ENCODE results near the gene KIRREL1. TPM values are rescaled to one million over a fixed set of nuclear protein-coding genes. Genes with fewer than 3 reads are reported as not detected.

The KIRREL1 gene
- total and polyA plus RNA-seq, 4 experiments from 2014 or later: not detected

DNA sequence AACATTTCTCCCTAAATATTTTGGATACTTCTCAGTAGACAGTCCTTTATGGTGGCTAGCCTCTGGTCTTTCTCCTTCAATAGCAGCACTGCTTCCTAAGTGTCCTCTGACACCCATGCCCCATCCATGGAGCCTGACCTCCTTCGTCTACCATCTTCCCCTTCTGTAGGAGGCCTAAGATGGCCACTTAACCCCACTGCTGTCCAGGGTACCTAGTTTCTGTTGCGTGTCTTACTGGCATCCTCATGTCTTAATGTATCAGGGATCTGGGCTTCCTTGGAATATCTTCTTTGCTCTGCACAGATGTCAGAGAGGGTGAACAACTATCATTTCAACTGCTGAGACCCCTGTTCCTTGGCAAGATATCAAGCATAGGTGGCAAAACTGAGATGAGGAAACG, 5.4 kb upstream of the KIRREL1 start:
- no peak for DNase-seq
- Mint-ChIP-seq H3K4me1 (peaks cover 0 to 9% (median 3%) of the 10 kb centered on the region in 4 donors), H3K36me3 (no peaks in the 10 kb centered on the region), H3K4me3 (no peak overlapping the region), H3K27ac (no peak overlapping the region), H3K9me3 (peaks cover 0 to 2% (median 0%) of the 10 kb centered on the region in 8 donors), H3K27me3 (peaks cover 21 to 23% of the 10 kb centered on the region in 2 donors)
- no peak overlapping the region for H3K4me3 ChIP-seq (ENCODE audit: low read length in 2 of 2)
- no peaks in the 10 kb centered on the region for H3K36me3 ChIP-seq (ENCODE audit: insufficient read depth, low read length)
- intact Hi-C loops (cut with micrococcal nuclease): no loop called here
- no peaks in the 10 kb centered on the region for H3K9me3 ChIP-seq (ENCODE audit: control insufficient read depth in 1 of 2, low read length in 2 of 2)
- no peak overlapping the region for H3K27ac ChIP-seq (ENCODE audit: low read depth, low read length)
- POLR2A ChIA-PET (ENCODE audit: partially characterized antibody): no interaction called here
- CTCF ChIA-PET (ENCODE audit: partially characterized antibody): no interaction called here
- no peaks in the 10 kb centered on the region for H3K4me1 ChIP-seq (ENCODE audit: insufficient read depth, low read length)
- H3K27me3 ChIP-seq (ENCODE audit: insufficient read depth, low read length): peaks cover 10% of the 10 kb centered on the region

DNA sequence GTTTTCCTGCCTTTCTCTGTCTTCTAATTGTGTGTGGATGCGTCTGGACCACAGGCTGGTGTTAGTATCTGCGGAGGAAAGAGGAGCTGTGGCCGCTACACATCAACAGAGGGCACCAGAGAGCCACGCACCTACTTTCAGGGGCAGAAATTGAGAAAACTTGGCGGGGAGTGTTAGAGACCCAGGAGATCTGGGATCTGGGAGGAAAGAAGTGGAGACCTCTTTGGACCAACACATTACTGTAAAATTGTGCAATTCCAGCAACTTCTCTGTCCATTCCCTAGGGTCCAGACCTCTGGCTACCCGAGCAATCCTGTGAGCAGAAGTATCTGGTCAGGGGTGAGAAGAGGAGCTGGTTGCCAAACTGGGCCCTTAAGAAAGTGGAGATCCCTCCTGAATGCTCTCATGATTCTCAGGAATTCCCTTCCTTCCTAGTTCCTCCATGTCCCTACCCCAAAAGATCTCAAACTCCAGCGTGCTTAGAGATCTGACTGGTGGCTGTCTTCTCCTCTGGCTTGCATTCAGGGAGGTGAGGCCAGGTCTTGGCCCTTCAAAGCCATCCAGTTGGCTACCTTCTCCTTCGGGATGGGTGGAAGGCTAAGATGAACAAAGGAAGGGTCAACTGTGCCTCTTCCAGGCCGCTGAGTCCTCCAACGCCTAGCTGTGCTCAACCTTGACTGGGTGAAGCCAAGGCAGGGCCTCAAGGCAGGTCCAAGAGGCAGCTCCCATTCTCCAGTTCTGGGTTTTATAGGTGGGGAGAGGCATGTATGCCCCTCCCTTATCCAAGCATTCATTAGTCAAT, 1.2 kb upstream of the KIRREL1 start:
- POLR2A ChIA-PET (ENCODE audit: partially characterized antibody): no interaction called here
- Mint-ChIP-seq H3K9me3 (peaks cover 0 to 2% (median 0%) of the 10 kb centered on the region in 8 donors), H3K27me3 (peaks cover 20 to 25% of the 10 kb centered on the region in 2 donors), H3K4me1 (peaks cover 0 to 18% (median 6%) of the 10 kb centered on the region in 4 donors), H3K4me3 (peak overlapping the region in 3 of 8 donors; percentile 1 to 80 (median 70)), H3K36me3 (no peaks in the 10 kb centered on the region), H3K27ac (no peak overlapping the region)
- Histone ChIP-seq H3K9me3 (ENCODE audit: control insufficient read depth in 1 of 2, low read length in 2 of 2) (no peaks in the 10 kb centered on the region), H3K27me3 (ENCODE audit: insufficient read depth, low read length) (peaks cover 10% of the 10 kb centered on the region), H3K36me3 (ENCODE audit: insufficient read depth, low read length) (no peaks in the 10 kb centered on the region), H3K27ac (ENCODE audit: low read depth, low read length) (no peak overlapping the region), H3K4me1 (ENCODE audit: insufficient read depth, low read length) (no peaks in the 10 kb centered on the region), H3K4me3 (ENCODE audit: low read length in 2 of 2) (no peak overlapping the region)
- peak in 3 of 5 donors; percentile 6 to 24 (median 13) for DNase-seq
- CTCF ChIA-PET (ENCODE audit: partially characterized antibody): interaction anchor here (0.9 to 3.1 kb wide), 4 partner anchors 8 to 211 kb away, joined by 3 to 39 read pairs (median 3); no protein-coding TSS in a partner anchor
- intact Hi-C loops (cut with micrococcal nuclease): loop anchor here (2.0 kb wide), 1 partner anchor 1097 kb away; no protein-coding TSS in a partner anchor

DNA sequence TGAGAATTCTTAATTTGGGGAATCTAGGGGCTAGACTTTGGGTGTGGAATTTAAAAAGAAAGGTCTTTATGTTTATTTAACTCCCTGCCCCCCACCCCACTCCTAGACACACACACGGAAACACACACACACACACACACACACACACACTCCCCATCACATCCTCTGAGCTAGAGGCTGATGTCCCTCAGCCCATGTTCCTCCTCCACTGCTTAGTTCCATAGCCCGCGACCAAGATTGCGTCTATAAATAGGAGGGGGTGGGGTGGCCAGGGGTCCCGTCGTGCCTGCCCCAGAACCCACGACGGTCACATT, 655 bp upstream of the KIRREL1 start:
- no peaks in the 10 kb centered on the region for H3K36me3 Mint-ChIP-seq
- Histone ChIP-seq H3K9me3 (ENCODE audit: control insufficient read depth in 1 of 2, low read length in 2 of 2) (no peaks in the 10 kb centered on the region), H3K27me3 (ENCODE audit: insufficient read depth, low read length) (peaks cover 10% of the 10 kb centered on the region), H3K4me1 (ENCODE audit: insufficient read depth, low read length) (no peaks in the 10 kb centered on the region), H3K27ac (ENCODE audit: low read depth, low read length) (no peak overlapping the region), H3K36me3 (ENCODE audit: insufficient read depth, low read length) (no peaks in the 10 kb centered on the region), H3K4me3 (ENCODE audit: low read length in 2 of 2) (no peak overlapping the region)
- ChIA-PET CTCF (ENCODE audit: partially characterized antibody) (interaction anchor here (0.9 to 3.1 kb wide), 4 partner anchors 9 to 211 kb away, joined by 3 to 39 read pairs (median 3); no protein-coding TSS in a partner anchor), POLR2A (ENCODE audit: partially characterized antibody) (no interaction called here)
- H3K9me3 Mint-ChIP-seq: no peaks in the 10 kb centered on the region
- H3K4me3 Mint-ChIP-seq: peak overlapping the region in 5 of 8 donors; percentile 26 to 80 (median 57)
- peaks cover 0 to 18% (median 6%) of the 10 kb centered on the region in 4 donors for H3K4me1 Mint-ChIP-seq
- no peak for DNase-seq
- H3K27me3 Mint-ChIP-seq: peaks cover 22 to 27% of the 10 kb centered on the region in 2 donors
- intact Hi-C loops (cut with micrococcal nuclease): loop anchor here (2.0 kb wide), 1 partner anchor 1096 kb away; no protein-coding TSS in a partner anchor
- H3K27ac Mint-ChIP-seq: peak overlapping the region in 1 of 7 donors; percentile 1

DNA sequence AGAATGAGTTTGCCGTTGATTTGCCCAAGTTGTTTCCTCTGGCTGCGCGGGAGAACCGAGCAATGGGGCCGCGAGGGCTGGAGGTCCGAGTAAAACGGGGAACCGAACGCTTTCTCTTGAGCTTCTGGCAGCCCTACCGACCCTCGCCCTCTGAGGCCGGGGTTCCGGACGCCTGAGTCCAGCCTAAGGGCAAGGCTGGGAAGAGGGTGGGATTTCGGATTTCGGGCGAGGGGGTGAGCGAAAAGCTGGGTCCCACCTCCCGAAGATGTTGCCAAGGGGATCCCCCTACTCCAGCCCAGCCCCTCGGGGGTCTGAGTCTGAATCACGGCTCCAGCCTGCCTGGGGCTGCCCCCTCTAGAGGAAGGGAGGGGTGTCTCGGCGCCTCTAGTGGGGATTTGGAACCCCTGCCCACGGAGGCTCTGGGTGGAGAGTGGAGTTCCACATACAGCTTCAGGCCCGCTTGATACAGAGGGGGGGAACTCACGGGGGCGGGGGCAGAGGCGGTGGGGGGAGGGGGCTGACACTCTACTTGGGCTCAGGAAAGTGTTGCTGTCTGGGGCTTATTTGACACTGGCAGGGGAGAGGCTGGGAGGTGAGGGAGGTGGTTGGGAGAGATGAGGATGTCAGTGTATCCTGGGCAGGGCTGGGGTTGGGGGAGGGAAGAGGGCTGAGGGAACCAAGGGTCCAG, 617 bp downstream of the KIRREL1 start:
- intact Hi-C loops (cut with micrococcal nuclease): loop anchor here (2.0 kb wide), 1 partner anchor 1095 kb away; no protein-coding TSS in a partner anchor
- H3K4me3 ChIP-seq (ENCODE audit: low read length in 2 of 2): no peak overlapping the region

DNA sequence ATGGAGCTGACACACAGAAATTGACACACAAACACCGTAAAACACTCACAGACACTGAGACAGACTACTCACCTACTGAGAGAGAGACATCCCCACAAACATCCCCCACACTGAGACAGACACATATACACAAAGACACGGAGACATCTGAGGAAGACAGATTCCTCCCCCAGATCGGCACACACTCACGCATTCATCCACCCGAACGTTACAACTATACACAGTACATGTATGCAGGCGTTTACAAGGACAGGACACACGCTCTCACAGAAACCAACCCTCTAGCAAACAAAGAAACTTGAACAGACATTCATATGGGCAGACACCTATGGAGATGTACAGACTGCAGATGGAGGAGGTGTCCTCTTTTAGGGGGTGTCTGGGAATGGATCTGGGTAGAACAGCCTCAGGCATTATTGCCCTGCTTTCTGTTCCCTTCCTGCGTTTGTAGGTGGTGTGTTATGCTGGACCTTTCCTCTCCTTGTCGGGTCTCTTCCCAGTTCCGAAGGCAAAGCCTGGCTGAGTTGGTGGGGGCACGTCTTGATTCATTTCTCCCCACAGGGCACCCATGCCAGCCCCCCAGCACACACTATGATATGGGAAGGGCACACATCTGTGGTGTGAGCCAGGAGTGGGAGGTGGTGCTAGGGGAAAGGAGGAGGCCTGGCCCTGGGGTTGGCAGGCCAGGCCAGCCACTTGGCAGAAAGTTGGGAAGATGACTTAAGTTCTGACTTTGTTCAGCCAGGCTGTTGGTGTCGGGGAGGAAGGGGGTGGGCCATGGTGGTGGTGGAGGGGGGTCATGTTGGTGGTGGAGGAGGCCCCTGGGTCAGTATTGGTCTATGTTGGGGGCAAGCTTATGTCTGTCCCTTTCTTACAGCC, 1.5 kb downstream of the KIRREL1 start:
- H3K4me3 ChIP-seq (ENCODE audit: low read length in 2 of 2): no peak overlapping the region
- no peaks in the 10 kb centered on the region for H3K36me3 Mint-ChIP-seq
- no peak for DNase-seq
- H3K4me1 Mint-ChIP-seq: peaks cover 0 to 18% (median 6%) of the 10 kb centered on the region in 4 donors
- H3K27ac ChIP-seq (ENCODE audit: low read depth, low read length): no peak overlapping the region
- H3K36me3 ChIP-seq (ENCODE audit: insufficient read depth, low read length): no peaks in the 10 kb centered on the region
- no peak overlapping the region for H3K27ac Mint-ChIP-seq
- ChIA-PET CTCF (ENCODE audit: partially characterized antibody) (no interaction called here), POLR2A (ENCODE audit: partially characterized antibody) (no interaction called here)
- no peaks in the 10 kb centered on the region for H3K9me3 Mint-ChIP-seq
- H3K4me1 ChIP-seq (ENCODE audit: insufficient read depth, low read length): no peaks in the 10 kb centered on the region
- intact Hi-C loops (cut with micrococcal nuclease): no loop called here
- peaks cover 10% of the 10 kb centered on the region for H3K27me3 ChIP-seq (ENCODE audit: insufficient read depth, low read length)
- H3K27me3 Mint-ChIP-seq: peaks cover 22 to 28% of the 10 kb centered on the region in 2 donors
- H3K9me3 ChIP-seq (ENCODE audit: control insufficient read depth in 1 of 2, low read length in 2 of 2): no peaks in the 10 kb centered on the region
- peak overlapping the region in 7 of 8 donors; percentile 1 to 79 (median 28) for H3K4me3 Mint-ChIP-seq

More for the DNA sequence above, 617 bp downstream of the KIRREL1 start:
- CTCF ChIA-PET (ENCODE audit: partially characterized antibody): no interaction called here
- Mint-ChIP-seq H3K27ac (no peak overlapping the region), H3K36me3 (no peaks in the 10 kb centered on the region), H3K4me3 (peak overlapping the region in 3 of 8 donors; percentile 28 to 79 (median 36)), H3K27me3 (peaks cover 22 to 29% of the 10 kb centered on the region in 2 donors), H3K9me3 (no peaks in the 10 kb centered on the region), H3K4me1 (peaks cover 0 to 18% (median 6%) of the 10 kb centered on the region in 4 donors)
- H3K9me3 ChIP-seq (ENCODE audit: control insufficient read depth in 1 of 2, low read length in 2 of 2): no peaks in the 10 kb centered on the region
- no peaks in the 10 kb centered on the region for H3K4me1 ChIP-seq (ENCODE audit: insufficient read depth, low read length)
- no peak overlapping the region for H3K27ac ChIP-seq (ENCODE audit: low read depth, low read length)
- peaks cover 10% of the 10 kb centered on the region for H3K27me3 ChIP-seq (ENCODE audit: insufficient read depth, low read length)
- no peaks in the 10 kb centered on the region for H3K36me3 ChIP-seq (ENCODE audit: insufficient read depth, low read length)
- POLR2A ChIA-PET (ENCODE audit: partially characterized antibody): no interaction called here
- no peak for DNase-seq

DNA sequence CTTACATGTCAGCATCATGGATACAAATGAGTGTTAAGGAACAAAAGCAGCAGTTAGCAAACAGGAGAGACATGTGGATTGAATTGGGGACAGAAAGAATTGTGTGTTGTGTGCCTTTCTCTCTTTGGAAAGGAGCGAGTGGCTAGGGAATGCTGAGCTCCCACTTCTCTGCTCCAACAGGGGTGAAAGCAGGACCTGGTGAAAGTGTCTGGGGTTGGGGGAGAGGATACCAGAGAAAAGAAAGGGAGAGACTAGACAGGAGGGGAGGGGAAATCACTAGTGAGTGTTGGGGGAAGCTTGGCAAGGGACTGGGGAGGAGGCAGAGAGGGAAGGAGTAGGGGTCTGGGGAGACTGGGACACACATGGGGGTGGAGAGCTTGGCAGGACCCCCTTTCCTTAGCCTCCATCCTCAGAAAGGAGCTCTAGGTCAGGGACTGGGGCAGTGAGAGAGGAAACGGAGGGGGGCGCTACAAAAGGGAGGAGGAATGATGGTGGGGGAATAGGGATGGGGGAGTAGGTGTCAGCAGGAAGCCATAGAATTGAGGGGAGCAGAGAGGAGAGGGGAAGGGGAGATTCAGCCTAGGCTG, 2.2 kb downstream of the KIRREL1 start:
- Histone ChIP-seq H3K27ac (ENCODE audit: low read depth, low read length) (no peak overlapping the region), H3K36me3 (ENCODE audit: insufficient read depth, low read length) (no peaks in the 10 kb centered on the region), H3K27me3 (ENCODE audit: insufficient read depth, low read length) (peaks cover 10% of the 10 kb centered on the region), H3K4me1 (ENCODE audit: insufficient read depth, low read length) (no peaks in the 10 kb centered on the region), H3K9me3 (ENCODE audit: control insufficient read depth in 1 of 2, low read length in 2 of 2) (no peaks in the 10 kb centered on the region), H3K4me3 (ENCODE audit: low read length in 2 of 2) (no peak overlapping the region)
- ChIA-PET POLR2A (ENCODE audit: partially characterized antibody) (no interaction called here), CTCF (ENCODE audit: partially characterized antibody) (interaction anchor here (1.1 kb wide), 1 partner anchor 12 kb away, joined by 3 read pairs; no protein-coding TSS in a partner anchor)
- Mint-ChIP-seq H3K4me3 (peak overlapping the region in 1 of 8 donors; percentile 5), H3K27ac (no peak overlapping the region), H3K36me3 (no peaks in the 10 kb centered on the region), H3K27me3 (peaks cover 21 to 30% of the 10 kb centered on the region in 2 donors), H3K9me3 (no peaks in the 10 kb centered on the region), H3K4me1 (peaks cover 0 to 18% (median 6%) of the 10 kb centered on the region in 4 donors)
- DNase-seq: no peak
- intact Hi-C loops (cut with micrococcal nuclease): no loop called here
